MCF 10A (cell line): ENCODE results near the gene MYOCOS. TPM values are rescaled to one million over a fixed set of nuclear protein-coding genes. Genes with fewer than 3 reads are reported as not detected.

ENCODE experiments used
- BruUV-seq: library from RNA; stranded (reverse); fragments of 400-500 nt; replicated peaks from 2 replicates; lab custom pipeline; 2021; lab: Mats Ljungman, UMichigan
- CTCF ChIA-PET: fragments of 300-600 bp; sonication (Branson Sonifier 250); formaldehyde crosslinking; extraction: SDS; loops from one replicate; lab custom pipeline; 2021; ENCODE audit warnings: antibody characterized with exemption, inconsistent platforms; lab: Yijun Ruan, JAX
- POLR2A ChIA-PET: fragments of 300-600, 350-650 bp; sonication (Branson Sonifier 250); formaldehyde crosslinking; extraction: SDS; loops from one replicate; lab custom pipeline; 2020; ENCODE audit warnings: antibody characterized with exemption, inconsistent platforms; lab: Yijun Ruan, JAX
- DNase-seq: peaks from one replicate; pipeline ENCODE4 v3.0.0-alpha.2; 2018; ENCODE audit not compliant: unreplicated experiment
- H3K27ac Mint-ChIP-seq: one replicate; pipeline ENCODE4 v1.8.0; 2022; ENCODE audit warnings: mild to moderate bottlenecking, low read depth, mixed read lengths; ENCODE audit not compliant: unreplicated experiment
- H3K27me3 Mint-ChIP-seq: one replicate; pipeline ENCODE4 v1.8.0; 2022; ENCODE audit warnings: mixed read lengths; ENCODE audit not compliant: insufficient read depth, unreplicated experiment
- H3K36me3 Mint-ChIP-seq: one replicate; pipeline ENCODE4 v1.8.0; 2022; ENCODE audit warnings: mild to moderate bottlenecking, moderate library complexity, mixed read lengths; ENCODE audit not compliant: insufficient read depth, unreplicated experiment
- H3K4me1 Mint-ChIP-seq: one replicate; pipeline ENCODE4 v1.8.0; 2022; ENCODE audit warnings: mixed read lengths; ENCODE audit not compliant: insufficient read depth, unreplicated experiment
- H3K4me3 Mint-ChIP-seq: one replicate; pipeline ENCODE4 v1.8.0; 2022; ENCODE audit warnings: mild to moderate bottlenecking, moderate library complexity, mixed read lengths; ENCODE audit not compliant: unreplicated experiment
- H3K9me3 Mint-ChIP-seq: one replicate; pipeline ENCODE4 v1.8.0; 2022; ENCODE audit warnings: mixed read lengths; ENCODE audit not compliant: unreplicated experiment
- CTCF ChIP-seq: fragments of 200-600 bp; IDR thresholded peaks from one replicate; pipeline ENCODE4 v1.8.0; 2022; ENCODE audit warnings: antibody characterized with exemption, mild to moderate bottlenecking; ENCODE audit not compliant: unreplicated experiment
- intact Hi-C: fragments of 100-400 bp; cut with micrococcal nuclease; formaldehyde crosslinking; loops from 2 replicates; pipeline ENCODE4 v1.14.1; 2022
- total RNA-seq: library from RNA; stranded (reverse); gene quantifications from 2 replicates; pipeline ENCODE4 v1.2.3, GENCODE V29; 2022

MYOCOS gene
- total RNA-seq, 1 experiment from 2014 or later = 0.23 TPM

- POLR2A ChIA-PET = no interaction called here
- no peak for DNase-seq
- TF ChIP-seq CTCF = no peak
- no peaks in the 10 kb centered on the region for H3K27me3 Mint-ChIP-seq
- no peaks in the 10 kb centered on the region for H3K36me3 Mint-ChIP-seq
- CTCF ChIA-PET = interaction anchor here (0.6 kb wide), 1 partner anchor 321 kb away, joined by 3 read pairs; no protein-coding TSS in a partner anchor
- intact Hi-C loops = no loop called here
- H3K4me3 Mint-ChIP-seq = no peak overlapping the region
- no TSS peak for BruUV-seq
- no peaks in the 10 kb centered on the region for H3K9me3 Mint-ChIP-seq
- no peak overlapping the region for H3K27ac Mint-ChIP-seq
- no peaks in the 10 kb centered on the region for H3K4me1 Mint-ChIP-seq
Observed at GRCh38 chr1:171616586-171616985, 5.5 kb upstream of the MYOCOS start.

GRCh38 chr1:171623651-171624331, 1.7 kb downstream of the MYOCOS start:
- H3K27me3 Mint-ChIP-seq = peaks cover 1% of the 10 kb centered on the region
- no peak overlapping the region for H3K4me3 Mint-ChIP-seq
- H3K27ac Mint-ChIP-seq = no peak overlapping the region
- POLR2A ChIA-PET = interaction anchor here (0.8 kb wide), 3 partner anchors 14 to 1252 kb away, joined by 3 to 4 read pairs (median 3); no protein-coding TSS in a partner anchor
- CTCF ChIA-PET = interaction anchor here (0.5 to 2.1 kb wide), 4 partner anchors 21 to 363 kb away, joined by 3 to 7 read pairs (median 3); no protein-coding TSS in a partner anchor
- H3K4me1 Mint-ChIP-seq = no peaks in the 10 kb centered on the region
- H3K9me3 Mint-ChIP-seq = no peaks in the 10 kb centered on the region
- BruUV-seq = no TSS peak
- no peak for TF ChIP-seq CTCF
- H3K36me3 Mint-ChIP-seq = no peaks in the 10 kb centered on the region
- no peak for DNase-seq
- intact Hi-C loops = no loop called here

GRCh38 chr1:171625225-171625624, 3.2 kb downstream of the MYOCOS start:
- no peak overlapping the region for H3K27ac Mint-ChIP-seq
- DNase-seq = no peak
- CTCF ChIA-PET = interaction anchor here (1.2 to 4.8 kb wide), 2 partner anchors 20 to 30 kb away, joined by 3 to 28 read pairs; no protein-coding TSS in a partner anchor

More at GRCh38 chr1:171625225-171625624, 3.2 kb downstream of the MYOCOS start:
- H3K9me3 Mint-ChIP-seq = no peaks in the 10 kb centered on the region
- TF ChIP-seq CTCF = no peak
- H3K4me1 Mint-ChIP-seq = no peaks in the 10 kb centered on the region
- no peaks in the 10 kb centered on the region for H3K36me3 Mint-ChIP-seq
- H3K4me3 Mint-ChIP-seq = no peak overlapping the region
- BruUV-seq = no TSS peak
- POLR2A ChIA-PET = interaction anchor here (0.7 kb wide), 1 partner anchor 88 kb away, joined by 4 read pairs; no protein-coding TSS in a partner anchor
- intact Hi-C loops = no loop called here
- H3K27me3 Mint-ChIP-seq = peaks cover 16% of the 10 kb centered on the region
